Measurements from ENCODE around the gene GRIK2.

Gene GRIK2

DNA sequence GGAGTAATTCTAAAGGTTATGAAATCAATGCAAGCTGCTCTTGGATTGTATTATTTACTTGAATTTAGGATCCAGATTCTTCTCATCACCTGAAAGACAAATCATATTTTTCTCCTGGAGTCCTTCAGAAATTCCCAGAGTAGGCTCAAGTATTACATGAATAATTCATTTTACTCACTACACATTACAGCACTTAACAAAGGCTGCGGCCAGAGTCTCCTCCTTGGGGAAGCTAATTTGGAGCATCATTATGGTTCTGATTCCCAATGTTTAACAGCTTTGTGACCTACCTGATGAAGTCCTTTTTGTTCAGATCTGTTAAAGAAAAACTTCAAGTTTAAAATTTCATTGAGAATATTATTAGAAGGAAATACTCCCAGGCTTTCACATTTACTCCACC is 28.7 kb downstream of the GRIK2 start:
- TF ChIP-seq, protein P1, sequence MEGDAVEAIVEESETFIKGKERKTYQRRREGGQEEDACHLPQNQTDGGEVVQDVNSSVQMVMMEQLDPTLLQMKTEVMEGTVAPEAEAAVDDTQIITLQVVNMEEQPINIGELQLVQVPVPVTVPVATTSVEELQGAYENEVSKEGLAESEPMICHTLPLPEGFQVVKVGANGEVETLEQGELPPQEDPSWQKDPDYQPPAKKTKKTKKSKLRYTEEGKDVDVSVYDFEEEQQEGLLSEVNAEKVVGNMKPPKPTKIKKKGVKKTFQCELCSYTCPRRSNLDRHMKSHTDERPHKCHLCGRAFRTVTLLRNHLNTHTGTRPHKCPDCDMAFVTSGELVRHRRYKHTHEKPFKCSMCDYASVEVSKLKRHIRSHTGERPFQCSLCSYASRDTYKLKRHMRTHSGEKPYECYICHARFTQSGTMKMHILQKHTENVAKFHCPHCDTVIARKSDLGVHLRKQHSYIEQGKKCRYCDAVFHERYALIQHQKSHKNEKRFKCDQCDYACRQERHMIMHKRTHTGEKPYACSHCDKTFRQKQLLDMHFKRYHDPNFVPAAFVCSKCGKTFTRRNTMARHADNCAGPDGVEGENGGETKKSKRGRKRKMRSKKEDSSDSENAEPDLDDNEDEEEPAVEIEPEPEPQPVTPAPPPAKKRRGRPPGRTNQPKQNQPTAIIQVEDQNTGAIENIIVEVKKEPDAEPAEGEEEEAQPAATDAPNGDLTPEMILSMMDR (IDR thresholded peaks at IDR 0.05; ENCODE audit: insufficient read depth, missing control alignments), result no peak
- FAIRE-seq (no peak), DNase-seq (ENCODE audit: insufficient read length, low spot score) (no peak)

DNA sequence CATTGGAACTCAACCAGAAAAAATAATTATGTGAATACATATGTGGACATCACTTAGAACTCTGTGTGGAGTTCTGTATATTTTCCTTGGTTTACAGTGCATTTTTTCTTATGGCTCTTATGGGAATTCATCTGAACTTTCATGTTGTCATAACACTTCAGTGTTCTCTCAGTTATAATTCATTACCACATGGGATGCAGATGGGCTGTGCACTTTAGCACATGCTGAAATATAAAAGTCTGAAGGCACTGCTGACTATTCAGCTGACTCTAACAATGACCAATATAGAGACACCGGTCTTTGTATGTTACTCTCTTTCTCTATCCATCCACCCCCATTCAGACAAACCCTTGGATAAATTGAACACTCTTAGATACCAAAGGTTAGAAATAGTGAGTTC is 29.3 kb downstream of the GRIK2 start:
- FAIRE-seq (no peak), DNase-seq (ENCODE audit: insufficient read length, low spot score) (no peak)
- TF ChIP-seq, protein P1 (IDR thresholded peaks at IDR 0.05; ENCODE audit: insufficient read depth, missing control alignments), result no peak

DNA sequence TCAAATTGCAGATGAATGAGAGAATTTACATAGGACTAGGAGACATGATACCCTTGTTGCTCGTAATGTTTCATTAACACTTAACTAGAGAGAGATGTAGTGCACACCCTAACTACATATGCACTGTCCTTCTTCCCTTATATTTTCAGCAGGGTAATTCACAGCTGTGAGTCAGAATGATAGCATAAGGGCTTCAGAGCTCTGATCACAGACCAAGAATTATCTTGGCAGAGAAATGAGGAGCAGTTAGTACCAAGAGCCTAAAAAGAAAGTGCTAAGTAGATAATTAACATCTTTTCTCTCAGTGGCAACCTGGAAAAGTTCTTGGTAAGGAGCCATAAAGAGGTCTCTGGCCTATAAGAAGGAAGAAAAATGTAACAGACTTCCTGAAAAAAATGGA is 35.8 kb downstream of the GRIK2 start:
- FAIRE-seq, result no peak
- no peak for DNase-seq (ENCODE audit: insufficient read length, low spot score)

DNA sequence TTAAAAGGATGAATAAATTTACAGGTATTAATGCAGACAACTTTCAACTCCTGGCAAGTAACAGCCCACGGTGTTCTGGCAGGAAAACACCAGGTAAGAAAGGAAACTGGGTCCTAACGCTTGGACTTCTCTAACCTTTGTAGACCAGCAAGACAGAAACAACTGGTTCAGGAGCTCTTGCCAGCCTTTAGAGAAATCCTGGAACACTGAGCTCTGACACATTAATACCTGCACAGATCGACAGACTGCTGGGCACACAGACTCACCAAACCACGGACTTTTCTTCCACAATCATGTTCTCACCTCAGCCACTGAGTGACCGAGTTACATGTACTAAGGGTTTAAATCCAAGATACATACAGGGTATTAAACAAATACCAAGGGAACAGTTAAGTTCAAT is 36.3 kb downstream of the GRIK2 start:
- FAIRE-seq (no peak), DNase-seq (ENCODE audit: insufficient read length, low spot score) (no peak)
- TF ChIP-seq, protein P1 (IDR thresholded peaks at IDR 0.05; ENCODE audit: insufficient read depth, missing control alignments), result no peak

More for the DNA sequence above, 35.8 kb downstream of the GRIK2 start:
- TF ChIP-seq, protein P1 (IDR thresholded peaks at IDR 0.05; ENCODE audit: insufficient read depth, missing control alignments), result no peak

DNA sequence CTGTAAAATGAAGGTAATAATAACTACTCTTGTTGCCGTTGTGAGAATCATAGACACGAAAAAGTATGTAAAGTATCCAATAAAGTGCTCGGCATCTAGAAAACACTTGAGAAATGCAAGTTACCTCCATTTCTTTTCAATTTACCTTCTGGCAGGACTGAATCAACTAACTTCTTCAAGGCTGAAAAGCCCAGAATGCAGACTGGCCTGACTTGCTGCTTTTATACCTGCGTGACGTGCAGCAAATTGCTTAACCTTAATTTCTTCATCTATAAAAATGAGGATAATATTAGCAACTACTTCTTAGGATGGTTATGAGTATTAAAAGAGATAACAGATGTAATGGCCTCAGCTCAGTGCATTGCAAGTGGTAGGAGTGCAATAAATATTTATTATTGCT is 39.6 kb downstream of the GRIK2 start:
- DNase-seq (ENCODE audit: insufficient read length, low spot score), result no peak
- TF ChIP-seq, protein P1 (IDR thresholded peaks at IDR 0.05; ENCODE audit: insufficient read depth, missing control alignments), result no peak
- no peak for FAIRE-seq

DNA sequence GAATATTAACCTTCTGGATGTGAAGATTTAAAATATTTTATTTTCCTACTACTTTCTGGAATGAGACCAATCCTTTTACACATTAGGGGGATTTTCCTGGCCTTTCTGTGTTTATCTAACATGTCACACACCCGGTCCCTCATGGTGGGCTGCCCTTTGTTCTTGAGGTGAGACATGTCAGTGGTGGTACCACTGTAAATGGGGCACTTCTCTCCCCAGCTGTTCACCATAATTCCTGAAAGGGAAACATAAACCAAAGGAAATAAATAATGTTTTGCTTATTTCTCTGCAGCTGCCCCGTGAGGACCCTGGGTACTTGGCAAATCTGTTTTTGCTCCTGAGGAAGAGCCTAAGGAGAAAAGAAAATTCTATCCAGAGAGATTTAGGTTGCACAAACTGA is 41.1 kb downstream of the GRIK2 start:
- FAIRE-seq (no peak), DNase-seq (ENCODE audit: insufficient read length, low spot score) (no peak)
- TF ChIP-seq, protein P1 (IDR thresholded peaks at IDR 0.05; ENCODE audit: insufficient read depth, missing control alignments), result no peak

DNA sequence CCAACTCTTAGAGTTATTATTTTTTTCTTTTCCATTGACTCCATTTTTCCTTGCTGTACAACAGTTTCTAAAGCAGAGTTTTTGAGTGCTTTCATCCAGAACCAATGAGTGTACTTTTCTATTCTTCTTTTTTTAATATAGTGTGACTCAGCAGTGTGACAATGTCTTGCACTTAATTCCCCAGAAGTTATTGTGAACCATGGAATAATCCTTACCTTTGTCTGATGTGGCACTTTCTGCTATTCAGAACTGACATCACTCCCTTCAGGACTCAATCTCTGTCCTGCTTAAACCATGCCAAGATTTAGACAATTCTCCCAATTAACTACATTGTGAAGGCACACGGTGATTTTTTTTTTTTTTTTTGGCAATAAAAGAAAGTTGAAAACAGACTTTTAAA is 41.5 kb downstream of the GRIK2 start:
- TF ChIP-seq, protein P1 (IDR thresholded peaks at IDR 0.05; ENCODE audit: insufficient read depth, missing control alignments), result no peak
- FAIRE-seq (no peak), DNase-seq (ENCODE audit: insufficient read length, low spot score) (no peak)

All from D721Med (cell line).